ENCODE data around the gene TCL1A. TPM values are rescaled to one million over a fixed set of nuclear protein-coding genes. Genes with fewer than 3 reads are reported as not detected.

The TCL1A gene
- total RNA-seq, 1 experiment from 2014 or later, result not detected

- H3K27me3 ChIP-seq, result no peaks in the 10 kb centered on the region
- H3K36me3 ChIP-seq, result no peaks in the 10 kb centered on the region
- no peak overlapping the region for H3K4me3 ChIP-seq
- no peaks in the 10 kb centered on the region for H3K9me3 ChIP-seq
- DNase-seq, result no peak
Observed at GRCh38 chr14:95722525-95723190, 8.7 kb upstream of the TCL1A start.

- H3K27me3 ChIP-seq, result no peaks in the 10 kb centered on the region
- no peaks in the 10 kb centered on the region for H3K36me3 ChIP-seq
- H3K9me3 ChIP-seq, result no peaks in the 10 kb centered on the region
- DNase-seq, result no peak
- H3K4me3 ChIP-seq, result no peak overlapping the region
Observed at GRCh38 chr14:95712398-95712797, 1.5 kb downstream of the TCL1A start.

GRCh38 chr14:95711476-95712176 is 2.3 kb downstream of the TCL1A start:
- Histone ChIP-seq H3K36me3 (no peaks in the 10 kb centered on the region), H3K9me3 (no peaks in the 10 kb centered on the region), H3K4me3 (no peak overlapping the region), H3K27me3 (no peaks in the 10 kb centered on the region)
- no peak for DNase-seq

GRCh38 chr14:95710106-95710505 is 3.8 kb downstream of the TCL1A start:
- no peaks in the 10 kb centered on the region for H3K36me3 ChIP-seq
- no peak for DNase-seq
- H3K9me3 ChIP-seq, result no peaks in the 10 kb centered on the region
- no peak overlapping the region for H3K4me3 ChIP-seq
- no peaks in the 10 kb centered on the region for H3K27me3 ChIP-seq

- no peaks in the 10 kb centered on the region for H3K27me3 ChIP-seq
- DNase-seq, result no peak
- H3K36me3 ChIP-seq, result no peaks in the 10 kb centered on the region
- H3K9me3 ChIP-seq, result no peaks in the 10 kb centered on the region
- H3K4me3 ChIP-seq, result no peak overlapping the region
Observed at GRCh38 chr14:95707327-95707726, 6.6 kb downstream of the TCL1A start.

GRCh38 chr14:95705518-95705917 is 8.4 kb downstream of the TCL1A start:
- no peaks in the 10 kb centered on the region for H3K36me3 ChIP-seq
- no peak for DNase-seq
- H3K4me3 ChIP-seq, result no peak overlapping the region
- H3K9me3 ChIP-seq, result no peaks in the 10 kb centered on the region
- H3K27me3 ChIP-seq, result no peaks in the 10 kb centered on the region

GRCh38 chr14:95703805-95704204 is 10.1 kb downstream of the TCL1A start:
- H3K27me3 ChIP-seq, result no peaks in the 10 kb centered on the region
- no peaks in the 10 kb centered on the region for H3K36me3 ChIP-seq
- no peaks in the 10 kb centered on the region for H3K9me3 ChIP-seq
- H3K4me3 ChIP-seq, result no peak overlapping the region
- no peak for DNase-seq

- Histone ChIP-seq H3K9me3 (no peaks in the 10 kb centered on the region), H3K4me3 (no peak overlapping the region), H3K27me3 (no peaks in the 10 kb centered on the region), H3K36me3 (no peaks in the 10 kb centered on the region)
- DNase-seq, result no peak
Observed at GRCh38 chr14:95703341-95703740, 10.6 kb downstream of the TCL1A start.

- H3K9me3 ChIP-seq, result no peaks in the 10 kb centered on the region
- peak; percentile 28 for DNase-seq
Observed at GRCh38 chr14:95701846-95702221, 12.1 kb downstream of the TCL1A start.

GRCh38 chr14:95700221-95700976 is 13.5 kb downstream of the TCL1A start:
- Histone ChIP-seq H3K4me3 (no peak overlapping the region), H3K27me3 (no peaks in the 10 kb centered on the region), H3K9me3 (no peaks in the 10 kb centered on the region), H3K36me3 (no peaks in the 10 kb centered on the region)
- peak; percentile 44 for DNase-seq

More at GRCh38 chr14:95701846-95702221, 12.1 kb downstream of the TCL1A start:
- Histone ChIP-seq H3K36me3 (no peaks in the 10 kb centered on the region), H3K27me3 (no peaks in the 10 kb centered on the region), H3K4me3 (no peak overlapping the region)

- Histone ChIP-seq H3K36me3 (no peaks in the 10 kb centered on the region), H3K27me3 (no peaks in the 10 kb centered on the region), H3K9me3 (no peaks in the 10 kb centered on the region), H3K4me3 (no peak overlapping the region)
- DNase-seq, result peak; percentile 47
Observed at GRCh38 chr14:95699412-95699811, 14.5 kb downstream of the TCL1A start.

GRCh38 chr14:95698287-95698686 is 15.6 kb downstream of the TCL1A start:
- H3K9me3 ChIP-seq, result no peaks in the 10 kb centered on the region
- H3K27me3 ChIP-seq, result no peaks in the 10 kb centered on the region
- no peak overlapping the region for H3K4me3 ChIP-seq
- no peaks in the 10 kb centered on the region for H3K36me3 ChIP-seq
- no peak for DNase-seq

GRCh38 chr14:95697764-95698163 is 16.2 kb downstream of the TCL1A start:
- no peak for DNase-seq
- H3K4me3 ChIP-seq, result no peak overlapping the region
- H3K36me3 ChIP-seq, result no peaks in the 10 kb centered on the region
- no peaks in the 10 kb centered on the region for H3K9me3 ChIP-seq
- H3K27me3 ChIP-seq, result no peaks in the 10 kb centered on the region

GRCh38 chr14:95696741-95697140 is 17.2 kb downstream of the TCL1A start:
- DNase-seq, result peak; percentile 32
- H3K4me3 ChIP-seq, result no peak overlapping the region
- H3K36me3 ChIP-seq, result no peaks in the 10 kb centered on the region
- H3K9me3 ChIP-seq, result no peaks in the 10 kb centered on the region
- H3K27me3 ChIP-seq, result no peaks in the 10 kb centered on the region

- no peak for DNase-seq
Observed at GRCh38 chr14:95695913-95696312, 18.0 kb downstream of the TCL1A start.

GRCh38 chr14:95695051-95695450 is 18.9 kb downstream of the TCL1A start:
- Histone ChIP-seq H3K9me3 (no peaks in the 10 kb centered on the region), H3K36me3 (no peaks in the 10 kb centered on the region), H3K27me3 (no peaks in the 10 kb centered on the region), H3K4me3 (no peak overlapping the region)
- DNase-seq, result no peak

More at GRCh38 chr14:95695913-95696312, 18.0 kb downstream of the TCL1A start:
- H3K27me3 ChIP-seq, result no peaks in the 10 kb centered on the region
- no peaks in the 10 kb centered on the region for H3K36me3 ChIP-seq
- H3K9me3 ChIP-seq, result no peaks in the 10 kb centered on the region
- H3K4me3 ChIP-seq, result no peak overlapping the region

- no peaks in the 10 kb centered on the region for H3K9me3 ChIP-seq
- H3K4me3 ChIP-seq, result no peak overlapping the region
- H3K27me3 ChIP-seq, result no peaks in the 10 kb centered on the region
- no peak for DNase-seq
- H3K36me3 ChIP-seq, result no peaks in the 10 kb centered on the region
Observed at GRCh38 chr14:95692109-95692508, 21.8 kb downstream of the TCL1A start.
